Adipocyte (in vitro differentiated cells): ENCODE data around the gene DNMBP.

Experiments used
- DNase-seq: peaks from one replicate; pipeline ENCODE4 v3.0.0-alpha.2; 2015; ENCODE audit warnings: low read depth
- H3K27me3 ChIP-seq: replicated peaks from 2 replicates; pipeline ENCODE4 v1.7.0; 2013; ENCODE audit warnings: mild to moderate bottlenecking, low read length, moderate library complexity; ENCODE audit not compliant: control insufficient read depth, insufficient read depth
- H3K36me3 ChIP-seq: 2 replicates; pipeline ENCODE4 v1.7.0; 2013; ENCODE audit warnings: low read length, mild to moderate bottlenecking, moderate library complexity; ENCODE audit not compliant: control insufficient read depth, insufficient read depth, severe bottlenecking
- H3K4me1 ChIP-seq: 2 replicates; pipeline ENCODE4 v1.7.0; 2013; ENCODE audit warnings: mild to moderate bottlenecking, low read length, moderate library complexity; ENCODE audit not compliant: control insufficient read depth, insufficient read depth
- H3K4me3 ChIP-seq: 2 replicates; pipeline ENCODE4 v1.7.0; 2013; ENCODE audit warnings: mild to moderate bottlenecking, low read length, moderate library complexity
- H3K9ac ChIP-seq: 2 replicates; pipeline ENCODE4 v1.7.0; 2013; ENCODE audit warnings: mild to moderate bottlenecking, low read length, moderate library complexity
- H3K9me3 ChIP-seq: 2 replicates; pipeline ENCODE4 v1.7.0; 2013; ENCODE audit warnings: mild to moderate bottlenecking, low read length, moderate library complexity; ENCODE audit not compliant: control insufficient read depth

DNMBP gene

DNA sequence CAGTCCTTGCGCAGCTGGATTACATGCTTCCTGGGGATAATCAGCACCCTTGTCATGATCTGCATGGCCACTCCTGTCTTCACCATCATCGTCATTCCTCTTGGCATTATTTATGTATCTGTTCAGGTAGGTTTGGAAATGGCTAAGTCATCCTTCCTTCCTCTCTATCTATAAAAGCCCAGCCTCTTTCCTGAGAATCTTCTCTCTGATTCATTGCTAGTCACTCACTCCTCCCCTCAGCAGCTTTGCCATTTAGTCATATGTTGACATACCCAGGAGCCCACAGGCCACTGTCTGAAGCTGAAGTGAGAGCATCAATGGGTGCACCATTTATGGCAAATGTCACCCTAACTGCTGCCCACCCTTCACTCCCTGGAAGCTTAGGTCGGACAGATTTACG is 175.3 kb downstream of the DNMBP start:
- Histone ChIP-seq H3K9ac (no peak overlapping the region), H3K27me3 (no peaks in the 10 kb centered on the region), H3K36me3 (peaks cover 55% of the 10 kb centered on the region), H3K4me3 (no peak overlapping the region), H3K9me3 (no peaks in the 10 kb centered on the region), H3K4me1 (peaks cover 19% of the 10 kb centered on the region)
- peak; percentile 42 for DNase-seq

DNA sequence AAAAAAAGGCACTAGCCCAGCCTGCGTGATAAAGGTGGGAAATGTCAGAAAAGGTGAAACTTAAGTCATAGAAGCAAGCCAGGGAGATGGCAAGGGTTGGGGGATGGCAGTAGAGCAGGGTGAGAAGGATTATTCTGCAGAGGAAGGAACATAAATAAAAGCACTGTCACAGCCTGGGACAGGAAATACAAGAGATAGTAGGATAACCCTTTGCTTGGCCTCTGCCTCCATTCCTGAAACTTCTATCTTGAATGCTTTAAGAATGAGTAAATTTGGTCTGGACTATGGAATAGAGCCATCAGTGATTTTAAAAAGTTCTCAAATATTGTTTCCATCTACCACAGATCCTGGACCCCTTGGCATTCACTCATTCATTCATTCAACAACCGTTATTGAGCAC is 177.3 kb downstream of the DNMBP start:
- no peak overlapping the region for H3K9ac ChIP-seq
- no peak overlapping the region for H3K4me3 ChIP-seq
- peaks cover 55% of the 10 kb centered on the region for H3K36me3 ChIP-seq
- no peaks in the 10 kb centered on the region for H3K27me3 ChIP-seq
- no peak for DNase-seq
- peaks cover 19% of the 10 kb centered on the region for H3K4me1 ChIP-seq
- H3K9me3 ChIP-seq = peaks cover 3% of the 10 kb centered on the region

DNA sequence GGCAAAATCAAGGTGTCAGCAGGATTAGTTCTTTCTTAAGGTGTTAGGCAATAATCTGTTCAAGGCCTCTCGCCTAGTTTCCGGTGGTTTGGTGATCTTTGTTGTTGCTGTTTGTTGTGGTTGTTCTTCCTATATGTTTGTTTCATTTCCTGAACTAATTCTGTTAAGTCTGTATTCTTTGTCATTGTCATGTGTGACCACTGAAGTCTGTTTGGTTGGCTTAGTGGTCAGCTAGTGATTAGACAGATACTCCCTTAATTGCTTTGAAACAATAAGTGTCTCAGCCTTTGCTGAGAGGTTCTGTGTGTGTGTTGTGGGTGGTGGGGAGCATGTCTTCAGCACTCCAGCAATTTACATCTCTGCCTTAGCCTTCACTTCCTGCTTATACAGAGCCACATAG is 181.3 kb downstream of the DNMBP start:
- H3K27me3 ChIP-seq = no peaks in the 10 kb centered on the region
- H3K4me3 ChIP-seq = no peak overlapping the region
- H3K4me1 ChIP-seq = peaks cover 14% of the 10 kb centered on the region
- no peak overlapping the region for H3K9ac ChIP-seq
- H3K36me3 ChIP-seq = peaks cover 31% of the 10 kb centered on the region
- H3K9me3 ChIP-seq = peaks cover 3% of the 10 kb centered on the region
- no peak for DNase-seq

DNA sequence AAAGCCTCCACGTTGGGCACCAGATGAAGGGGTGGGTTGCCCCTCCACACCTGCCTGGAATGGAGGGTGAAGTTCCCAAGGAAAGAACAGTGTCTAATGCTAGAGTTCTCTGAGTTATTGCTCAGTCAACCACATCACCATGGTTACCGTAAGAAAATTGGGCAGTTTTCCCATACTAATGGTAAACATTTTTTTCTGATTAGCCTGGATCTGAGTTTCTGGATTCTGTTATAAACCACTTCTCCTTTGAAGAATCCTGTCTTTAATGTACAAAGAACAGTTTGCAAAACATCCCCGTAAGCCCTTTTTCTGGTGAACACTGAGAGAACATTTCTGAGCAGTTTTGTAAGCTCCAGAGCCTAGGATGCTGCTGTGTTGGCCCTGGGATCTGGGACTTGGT is 181.8 kb downstream of the DNMBP start:
- Histone ChIP-seq H3K4me3 (no peak overlapping the region), H3K9ac (no peak overlapping the region), H3K4me1 (peaks cover 9% of the 10 kb centered on the region), H3K9me3 (peaks cover 3% of the 10 kb centered on the region), H3K36me3 (peaks cover 29% of the 10 kb centered on the region), H3K27me3 (no peaks in the 10 kb centered on the region)
- DNase-seq = peak; percentile 76
